CD4-positive, alpha-beta T cell treated with Interleukin-10 for 1 hour (primary cell): ENCODE measurements around the gene L1TD1.
"Not testable (repeated sequence)": the region's sequence is repeated elsewhere in the genome, so short reads cannot be mapped to it uniquely, and the experiment has no call there.

Source experiments
- DNase-seq: peaks from one replicate; pipeline ENCODE4 v3.0.0-alpha.2; 2020

L1TD1 gene

DNA sequence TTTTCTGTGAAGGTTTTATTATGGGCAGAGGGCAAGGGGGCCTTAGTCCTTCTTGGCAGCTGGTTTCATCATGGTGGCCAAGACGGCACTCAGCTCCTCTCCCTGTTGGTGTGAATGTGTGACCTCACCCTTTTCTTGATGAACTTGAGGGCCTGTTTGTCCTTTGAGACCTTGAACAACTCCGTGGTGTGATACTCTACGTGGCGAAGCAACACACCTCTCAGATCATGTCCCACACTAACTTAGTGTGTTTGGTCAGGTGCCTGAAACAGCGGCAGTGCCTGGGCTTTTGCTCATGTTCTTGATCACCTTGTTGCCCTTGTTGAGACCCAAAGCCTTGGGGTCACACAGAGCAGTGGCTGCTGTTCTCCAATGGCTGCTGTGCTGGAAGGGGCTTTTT lies 13.4 kb downstream of the L1TD1 start:
- DNase-seq: no peak

DNA sequence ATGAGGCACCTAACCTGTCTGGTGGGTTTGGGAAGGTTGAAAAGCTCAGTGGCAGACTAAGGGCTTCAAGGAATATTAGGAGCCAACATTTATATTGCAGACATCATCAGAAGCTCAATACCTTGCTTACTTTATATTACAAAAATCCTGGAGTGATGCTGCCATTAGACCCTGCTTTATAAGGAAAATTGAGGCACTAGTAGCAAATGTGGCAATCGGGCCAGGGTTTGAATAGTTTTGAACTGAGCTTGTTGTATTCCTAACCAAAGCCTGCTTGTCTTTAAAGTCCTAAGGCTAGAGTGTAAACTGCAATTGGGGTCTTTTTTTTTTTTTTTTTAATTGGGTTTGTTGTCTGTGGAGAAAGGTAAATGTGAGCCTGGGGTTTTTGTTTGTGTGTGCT lies 14.3 kb downstream of the L1TD1 start:
- DNase-seq: no peak

DNA sequence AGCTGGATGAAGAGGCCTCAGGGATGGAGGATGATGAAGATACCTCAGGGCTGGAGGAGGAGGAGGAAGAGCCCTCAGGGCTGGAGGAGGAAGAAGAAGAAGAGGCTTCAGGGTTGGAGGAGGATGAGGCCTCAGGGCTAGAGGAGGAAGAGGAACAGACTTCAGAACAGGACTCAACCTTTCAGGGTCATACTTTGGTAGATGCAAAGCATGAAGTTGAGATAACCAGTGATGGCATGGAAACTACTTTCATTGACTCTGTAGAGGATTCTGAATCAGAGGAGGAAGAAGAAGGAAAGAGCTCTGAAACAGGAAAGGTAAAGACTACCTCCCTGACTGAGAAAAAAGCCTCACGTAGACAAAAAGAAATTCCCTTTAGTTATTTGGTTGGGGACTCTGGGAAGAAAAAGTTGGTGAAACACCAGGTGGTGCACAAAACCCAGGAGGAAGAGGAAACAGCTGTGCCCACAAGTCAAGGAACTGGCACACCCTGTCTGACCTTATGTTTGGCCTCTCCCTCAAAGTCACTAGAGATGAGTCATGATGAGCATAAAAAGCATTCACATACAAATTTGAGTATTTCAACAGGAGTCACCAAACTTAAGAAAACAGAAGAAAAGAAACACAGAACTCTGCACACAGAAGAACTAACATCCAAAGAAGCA lies 15.4 kb downstream of the L1TD1 start:
- DNase-seq: no peak

GRCh38 chr1:62210960-62211359 lies 16.3 kb downstream of the L1TD1 start:
- no peak for DNase-seq

DNA sequence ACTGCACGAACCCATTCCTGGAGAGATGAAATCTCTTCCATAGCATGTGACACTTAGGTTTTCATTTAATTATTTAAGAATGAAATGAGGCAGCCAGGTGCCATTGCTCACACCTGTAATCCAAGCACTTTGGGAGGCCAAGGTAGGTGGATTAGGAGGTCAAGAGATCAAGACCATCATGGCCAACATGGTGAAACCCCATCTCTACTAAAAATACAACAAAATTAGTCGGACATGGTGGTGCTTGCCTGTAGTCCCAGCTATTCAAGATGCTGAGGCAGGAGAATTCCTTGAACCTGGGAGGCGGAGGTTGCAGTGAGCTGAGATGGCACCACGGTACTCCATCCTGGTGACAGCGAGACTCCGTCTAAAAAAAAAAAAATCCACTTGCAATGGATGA lies 17.8 kb downstream of the L1TD1 start:
- no peak for DNase-seq

DNA sequence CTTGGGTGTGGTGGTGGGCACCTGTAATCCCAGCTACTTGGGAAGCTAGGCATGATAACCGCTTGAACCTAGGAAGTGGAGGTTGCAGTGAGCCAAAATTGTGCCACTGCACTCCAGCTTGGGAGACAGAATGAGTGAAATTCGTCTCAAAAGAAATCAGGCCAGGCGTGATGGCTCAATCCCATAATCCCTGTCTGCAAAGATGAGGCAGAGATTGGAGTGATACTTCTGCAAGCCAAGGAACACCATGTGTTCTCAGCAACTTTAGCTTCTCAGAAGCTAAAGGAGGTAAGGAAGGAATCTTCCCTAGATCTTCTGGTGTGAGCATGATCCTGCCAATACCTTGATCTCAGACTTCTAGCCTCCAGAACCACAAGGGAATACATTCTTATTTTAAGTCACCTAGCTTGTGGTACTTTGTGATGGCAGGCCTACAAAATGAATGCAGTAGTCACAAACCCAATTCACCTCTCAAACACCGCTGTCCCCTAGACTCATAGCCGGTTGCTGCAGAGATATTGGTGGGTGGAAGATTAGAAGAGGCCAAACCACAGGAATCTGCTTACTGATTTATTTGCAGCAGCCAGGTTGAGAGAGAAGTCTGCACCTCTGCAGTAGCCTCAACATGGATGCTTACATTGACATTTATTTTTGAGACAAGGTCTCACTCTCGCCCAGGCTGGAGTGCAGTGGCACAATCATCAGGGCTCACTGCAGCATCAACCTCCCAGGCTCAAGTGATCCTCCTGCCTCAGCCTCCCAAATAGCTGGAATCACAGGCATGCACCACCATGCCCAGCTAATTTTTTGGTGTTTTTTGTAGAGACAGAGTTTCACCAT lies 18.6 kb downstream of the L1TD1 start:
- no peak for DNase-seq

GRCh38 chr1:62218604-62219003 lies 24.0 kb downstream of the L1TD1 start:
- DNase-seq: no peak

- not testable (repeated sequence) for DNase-seq
Observed at GRCh38 chr1:62220456-62220855, 25.8 kb downstream of the L1TD1 start.

DNA sequence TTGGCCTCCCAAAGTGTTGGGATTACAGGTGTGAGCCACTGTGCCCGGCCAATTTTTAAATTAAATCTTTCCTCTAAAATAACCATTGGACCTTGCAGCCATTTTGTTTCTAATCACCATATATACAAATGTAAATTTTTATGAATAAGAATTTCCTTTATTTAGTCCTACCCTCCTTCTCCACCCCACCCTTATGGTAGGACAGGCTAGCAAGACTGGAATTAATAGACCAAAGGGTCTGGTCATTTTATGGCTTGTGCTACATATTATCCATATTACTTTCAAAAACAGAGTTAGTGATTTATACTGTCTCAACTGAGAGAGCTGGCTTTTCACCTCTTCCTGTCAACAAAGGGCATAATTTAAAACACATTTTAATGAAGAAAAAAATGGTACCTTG lies 26.5 kb downstream of the L1TD1 start:
- DNase-seq: no peak

DNA sequence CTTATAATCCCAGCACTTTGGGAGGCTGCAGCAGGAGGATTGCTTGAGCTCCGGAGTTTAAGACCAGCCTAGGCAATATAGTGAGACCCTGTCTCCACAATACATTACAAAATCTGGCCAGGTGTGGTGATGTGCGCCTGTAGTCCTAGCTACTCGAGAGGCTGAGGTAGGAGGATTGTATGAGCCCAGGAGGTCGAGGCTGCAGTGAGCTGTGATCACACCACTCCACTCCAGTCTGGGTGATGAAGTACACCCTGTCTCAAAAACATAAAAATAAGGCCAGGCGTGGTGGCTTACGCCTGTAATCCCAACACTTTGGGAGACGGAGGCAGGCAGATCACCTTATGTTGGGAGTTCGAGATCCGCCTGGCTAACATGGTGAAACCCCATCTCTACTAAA lies 27.7 kb downstream of the L1TD1 start:
- no peak for DNase-seq

GRCh38 chr1:62224182-62224581 lies 29.5 kb downstream of the L1TD1 start:
- DNase-seq: no peak

- no peak for DNase-seq
Observed at GRCh38 chr1:62227496-62227895, 32.8 kb downstream of the L1TD1 start.

GRCh38 chr1:62228136-62228882 lies 33.7 kb downstream of the L1TD1 start:
- DNase-seq: no peak

DNA sequence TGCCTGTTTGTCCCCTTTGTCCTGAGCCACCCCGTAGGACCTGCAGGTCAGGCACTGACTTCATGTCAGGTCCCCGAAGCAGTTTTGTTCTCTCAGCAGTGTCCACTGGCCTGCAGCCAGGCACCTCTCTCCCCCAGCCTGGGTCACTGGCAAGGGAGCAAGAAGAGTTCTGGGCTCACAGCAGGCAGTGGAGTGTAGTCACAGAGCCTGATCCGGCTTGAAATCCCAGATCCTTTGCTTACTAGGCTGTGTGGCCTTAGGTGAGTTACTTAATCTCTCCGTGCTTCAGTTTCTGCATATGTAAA lies 34.2 kb downstream of the L1TD1 start:
- no peak for DNase-seq

GRCh38 chr1:62229468-62229867 lies 34.8 kb downstream of the L1TD1 start:
- no peak for DNase-seq

- no peak for DNase-seq
Observed at GRCh38 chr1:62229932-62230331, 35.3 kb downstream of the L1TD1 start.

DNA sequence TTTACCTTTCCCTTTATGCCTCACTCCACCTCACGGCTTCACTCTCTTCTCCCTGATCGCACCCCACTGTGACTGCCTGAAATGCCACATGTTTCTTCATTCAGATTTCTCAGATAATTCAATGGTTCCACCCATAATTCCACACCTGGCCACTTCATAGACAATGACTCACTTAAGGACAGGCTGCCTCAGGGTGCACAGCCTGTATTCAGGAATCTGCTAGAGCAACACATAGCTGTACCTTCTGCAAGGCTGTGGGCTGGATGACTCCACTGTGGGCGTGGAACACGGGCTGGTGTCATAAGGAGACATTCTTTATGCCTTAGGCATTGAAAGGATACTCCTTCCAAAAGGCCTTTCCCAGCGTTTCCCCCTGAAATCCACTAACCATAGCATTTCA lies 36.1 kb downstream of the L1TD1 start:
- no peak for DNase-seq

DNA sequence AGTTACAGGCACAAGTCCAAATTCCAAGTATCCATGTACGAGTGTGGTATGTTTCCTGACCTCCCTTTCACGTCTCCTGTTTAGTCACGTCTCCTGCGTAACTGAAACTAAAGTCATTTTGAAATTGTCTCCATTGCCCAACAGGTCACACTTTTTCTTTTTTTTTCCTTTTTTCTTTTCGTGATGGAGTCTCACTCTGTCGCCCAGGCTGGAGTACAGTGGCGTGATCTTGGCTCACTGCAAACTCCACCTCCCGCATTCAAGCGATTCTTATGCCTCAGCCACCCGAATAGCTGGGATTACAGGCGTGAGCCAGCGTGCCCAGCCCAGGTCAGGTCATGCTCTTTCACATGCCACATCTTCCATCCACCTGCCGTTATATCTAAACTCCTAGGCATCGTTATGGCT lies 38.2 kb downstream of the L1TD1 start:
- no peak for DNase-seq

- DNase-seq: no peak
Observed at GRCh38 chr1:62233926-62234450, 39.3 kb downstream of the L1TD1 start.

GRCh38 chr1:62234688-62235087 lies 40.0 kb downstream of the L1TD1 start:
- no peak for DNase-seq

GRCh38 chr1:62235576-62235975 lies 40.9 kb downstream of the L1TD1 start:
- DNase-seq: no peak

- DNase-seq: no peak
Observed at GRCh38 chr1:62237361-62237760, 42.7 kb downstream of the L1TD1 start.

GRCh38 chr1:62237950-62238374 lies 43.3 kb downstream of the L1TD1 start:
- no peak for DNase-seq

- no peak for DNase-seq
Observed at GRCh38 chr1:62238507-62238906, 43.9 kb downstream of the L1TD1 start.
